ENCODE measurements around the gene ASL. TPM values are rescaled to one million over a fixed set of nuclear protein-coding genes. Genes with fewer than 3 reads are reported as not detected.
A peak's percentile ranks its signal among the peaks of the same experiment; 100 is the strongest.

Gene ASL
- total and polyA plus RNA-seq, 9 of the 15 experiments (the other 6 are each of a cell fraction or from before 2014, with no cell fraction given) = 2.6 to 67.0 (median 33.3) TPM

GRCh38 chr7:66100408-66101050, 24.9 kb downstream of the ASL start (continued):
- no peak for TF ChIP-seq CHD7 (IDR thresholded peaks at IDR 0.05; ENCODE audit: low read depth, low read length)
- TF ChIP-seq MAZ (CRISPR knock-in tag; conservative IDR thresholded peaks at IDR 0.05 in 1 of 2, IDR thresholded peaks at IDR 0.05 in 1 of 2) = 0 out of 4 replicates have a peak, but pooled peaks of 1 of the 2 experiments have one; percentile 29
- no peak for TF ChIP-seq POLR2A (conservative IDR thresholded peaks at IDR 0.05)
- no peak for TF ChIP-seq PYGO2 (tag; IDR thresholded peaks at IDR 0.05)
- TF ChIP-seq TAF1 (IDR thresholded peaks at IDR 0.05; ENCODE audit: control insufficient read depth, extremely low read depth, insufficient read depth, low read length, severe bottlenecking) = peak; percentile 4
- no peak for TF ChIP-seq POLR2AphosphoS5 (IDR thresholded peaks at IDR 0.05; ENCODE audit: control insufficient read depth, insufficient read depth, low read depth, low read length)
- no peak for TF ChIP-seq MECOM (CRISPR knock-in tag; IDR thresholded peaks at IDR 0.05)
- peak; percentile 41; the same call in 1 of the 2 replicates for TF ChIP-seq BCOR (IDR thresholded peaks at IDR 0.05)
- no peak for TF ChIP-seq NEUROD1 (IDR thresholded peaks at IDR 0.05; ENCODE audit: borderline replicate concordance, low read depth, low read length, partially characterized antibody)
- peak; percentile 67 for TF ChIP-seq ZNF512 (tag; IDR thresholded peaks at IDR 0.05)
- TF ChIP-seq CREB3 (tag; conservative IDR thresholded peaks at IDR 0.05; ENCODE audit: low read depth) = no peak

Data from K562 (cell line).